Hepatocyte (in vitro differentiated cells): Measurements from ENCODE around the gene THRSP. TPM values are rescaled to one million over a fixed set of nuclear protein-coding genes. Genes with fewer than 3 reads are reported as not detected.
A peak's percentile ranks its signal among the peaks of the same experiment; 100 is the strongest.
"Not testable (repeated sequence)": the region's sequence is repeated elsewhere in the genome, so short reads cannot be mapped to it uniquely, and the experiment has no call there.

Experiments
- DNase-seq: peaks from one replicate; pipeline ENCODE4 v3.0.0-alpha.2; 2016; ENCODE audit warnings: low spot score
- H2AFZ ChIP-seq: fragments of 200-600 bp; sonication (generic); 2 replicates; pipeline ENCODE4 v1.6.0; 2016; ENCODE audit warnings: antibody characterized with exemption, mild to moderate bottlenecking
- H3K27ac ChIP-seq: fragments of 200-600 bp; sonication (generic); 2 replicates; pipeline ENCODE4 v1.5.1; 2016; ENCODE audit warnings: mild to moderate bottlenecking
- H3K27me3 ChIP-seq: fragments of 200-600 bp; sonication (generic); 2 replicates; pipeline ENCODE4 v1.6.1; 2016
- H3K36me3 ChIP-seq: fragments of 200-600 bp; sonication (generic); replicated peaks from 2 replicates; pipeline ENCODE4 v1.5.1; 2016; ENCODE audit warnings: low read depth; ENCODE audit not compliant: insufficient read depth
- H3K4me1 ChIP-seq: fragments of 200-600 bp; sonication (generic); 2 replicates; pipeline ENCODE4 v1.5.1; 2016; ENCODE audit warnings: mild to moderate bottlenecking, moderate library complexity; ENCODE audit not compliant: insufficient read depth
- H3K4me2 ChIP-seq: fragments of 200-600 bp; sonication (generic); 2 replicates; pipeline ENCODE4 v1.6.0; 2016
- H3K4me3 ChIP-seq: fragments of 200-600 bp; sonication (generic); 2 replicates; pipeline ENCODE4 v1.5.1; 2016; ENCODE audit warnings: mild to moderate bottlenecking
- H3K79me2 ChIP-seq: fragments of 200-600 bp; sonication (generic); 2 replicates; pipeline ENCODE4 v1.6.0; 2017; ENCODE audit warnings: mild to moderate bottlenecking
- H3K9me2 ChIP-seq: fragments of 200-600 bp; sonication (generic); replicated peaks from 2 replicates; pipeline ENCODE4 v1.6.0; 2017; ENCODE audit warnings: mild to moderate bottlenecking; ENCODE audit not compliant: insufficient read depth
- H3K9me3 ChIP-seq: fragments of 200-600 bp; sonication (generic); 2 replicates; pipeline ENCODE4 v1.5.1; 2016; ENCODE audit warnings: low read depth, mild to moderate bottlenecking
- H4K20me1 ChIP-seq: fragments of 200-600 bp; sonication (generic); 2 replicates; pipeline ENCODE4 v1.6.0; 2016; ENCODE audit warnings: mild to moderate bottlenecking; ENCODE audit not compliant: insufficient read depth, poor library complexity, severe bottlenecking
- CTCF ChIP-seq: fragments of 200-600 bp; sonication (generic); IDR thresholded peaks from 2 replicates; pipeline ENCODE4 v1.5.1; 2016; ENCODE audit warnings: antibody characterized with exemption, mild to moderate bottlenecking; ENCODE audit not compliant: poor library complexity
- EZH2 ChIP-seq: fragments of 200-600 bp; sonication (generic); IDR thresholded peaks from 2 replicates; pipeline ENCODE4 v1.6.1; 2016; ENCODE audit warnings: antibody characterized with exemption, mild to moderate bottlenecking, borderline replicate concordance
- EZH2phosphoT487 ChIP-seq: fragments of 200-600 bp; sonication (generic); IDR thresholded peaks from one replicate; pipeline ENCODE4 v1.6.1; 2018; ENCODE audit warnings: antibody characterized with exemption, mild to moderate bottlenecking, low read depth, moderate library complexity; ENCODE audit not compliant: unreplicated experiment, severe bottlenecking
- WGBS: methylation state at CpG from one replicate; pipeline ENCODE4 v1.1.6; 2016; ENCODE audit warnings: low lambda C conversion rate; ENCODE audit errors: missing lambda C conversion rate; 5-methylcytosine and 5-hydroxymethylcytosine counted together
- polyA plus RNA-seq: library from polyadenylated mRNA; unstranded; fragments of >200 nt; fragmentation: Nextera tagmentation; extraction: Ambion mirVana; gene quantifications from 2 replicates; pipeline ENCODE4 v1.2.1, GENCODE V29; 2016
- total RNA-seq: library from RNA; depleted of rRNA; stranded (reverse); fragments of >200 nt; gene quantifications from 2 replicates; pipeline ENCODE4 v1.2.3, GENCODE V29; 2014

The THRSP gene
- total and polyA plus RNA-seq, 2 experiments from 2014 or later, result 0.17 TPM

GRCh38 chr11:78072455-78072854 is 8.8 kb downstream of the THRSP start:
- DNase-seq, result no peak
- H3K36me3 ChIP-seq, result no peaks in the 10 kb centered on the region
- H3K9me2 ChIP-seq, result no peaks in the 10 kb centered on the region
- H3K9me3 ChIP-seq, result no peaks in the 10 kb centered on the region
- no peak overlapping the region for H2AFZ ChIP-seq
- H3K4me3 ChIP-seq, result no peak overlapping the region
- peaks cover 7% of the 10 kb centered on the region for H3K4me1 ChIP-seq
- WGBS, result 93% methylated on average over 4 of the region's 4 CpGs
- H3K4me2 ChIP-seq, result no peak overlapping the region
- peaks cover 69% of the 10 kb centered on the region for H3K79me2 ChIP-seq
- no peak overlapping the region for H3K27ac ChIP-seq
- no peaks in the 10 kb centered on the region for H3K27me3 ChIP-seq
- H4K20me1 ChIP-seq, result peaks cover 19% of the 10 kb centered on the region
- TF ChIP-seq EZH2, result no peak
- no peak for TF ChIP-seq EZH2phosphoT487
- no peak for TF ChIP-seq CTCF

GRCh38 chr11:78074756-78075155 is 11.1 kb downstream of the THRSP start:
- H3K4me2 ChIP-seq, result peak overlapping the region; percentile 14
- TF ChIP-seq CTCF, result no peak
- no peak for TF ChIP-seq EZH2
- TF ChIP-seq EZH2phosphoT487, result no peak
- H3K4me3 ChIP-seq, result no peak overlapping the region
- no peak overlapping the region for H3K27ac ChIP-seq
- 69% methylated on average over 6 of the region's 6 CpGs for WGBS
- H3K79me2 ChIP-seq, result peaks cover 89% of the 10 kb centered on the region
- peaks cover 17% of the 10 kb centered on the region for H3K4me1 ChIP-seq
- no peak overlapping the region for H2AFZ ChIP-seq
- H3K36me3 ChIP-seq, result no peaks in the 10 kb centered on the region
- H3K27me3 ChIP-seq, result no peaks in the 10 kb centered on the region
- no peak for DNase-seq
- no peaks in the 10 kb centered on the region for H3K9me3 ChIP-seq
- H3K9me2 ChIP-seq, result no peaks in the 10 kb centered on the region
- H4K20me1 ChIP-seq, result peaks cover 29% of the 10 kb centered on the region

GRCh38 chr11:78076733-78077403 is 13.2 kb downstream of the THRSP start:
- Histone ChIP-seq H3K79me2 (peaks cover 80% of the 10 kb centered on the region), H3K27ac (no peak overlapping the region), H2AFZ (no peak overlapping the region), H3K4me3 (no peak overlapping the region), H3K36me3 (no peaks in the 10 kb centered on the region), H3K27me3 (no peaks in the 10 kb centered on the region), H3K4me1 (peaks cover 17% of the 10 kb centered on the region), H3K4me2 (peak overlapping the region; percentile 95), H3K9me3 (no peaks in the 10 kb centered on the region), H3K9me2 (no peaks in the 10 kb centered on the region), H4K20me1 (peaks cover 29% of the 10 kb centered on the region)
- no peak for DNase-seq
- 92% methylated on average over 6 of the region's 6 CpGs for WGBS
- no peak for TF ChIP-seq CTCF
- no peak for TF ChIP-seq EZH2
- no peak for TF ChIP-seq EZH2phosphoT487

GRCh38 chr11:78077592-78077991 is 13.9 kb downstream of the THRSP start:
- H3K9me2 ChIP-seq, H3K36me3 ChIP-seq, H3K27ac ChIP-seq, H3K4me3 ChIP-seq, H3K9me3 ChIP-seq, H3K27me3 ChIP-seq, DNase-seq, H2AFZ ChIP-seq: not testable (repeated sequence)
- Histone ChIP-seq H4K20me1 (peaks cover 29% of the 10 kb centered on the region), H3K4me1 (peaks cover 17% of the 10 kb centered on the region), H3K79me2 (peaks cover 75% of the 10 kb centered on the region), H3K4me2 (peak overlapping the region; percentile 95)
- 88% methylated on average over 4 of the region's 4 CpGs for WGBS
